Anterior cingulate cortex (tissue), 58 donors: ENCODE results near the gene NEK9.

Experiments
- DNase-seq, 58 donors: peaks; one replicate each; lab custom pipeline; 2025; lab: John Stamatoyannopoulos, UW

Gene NEK9

DNA sequence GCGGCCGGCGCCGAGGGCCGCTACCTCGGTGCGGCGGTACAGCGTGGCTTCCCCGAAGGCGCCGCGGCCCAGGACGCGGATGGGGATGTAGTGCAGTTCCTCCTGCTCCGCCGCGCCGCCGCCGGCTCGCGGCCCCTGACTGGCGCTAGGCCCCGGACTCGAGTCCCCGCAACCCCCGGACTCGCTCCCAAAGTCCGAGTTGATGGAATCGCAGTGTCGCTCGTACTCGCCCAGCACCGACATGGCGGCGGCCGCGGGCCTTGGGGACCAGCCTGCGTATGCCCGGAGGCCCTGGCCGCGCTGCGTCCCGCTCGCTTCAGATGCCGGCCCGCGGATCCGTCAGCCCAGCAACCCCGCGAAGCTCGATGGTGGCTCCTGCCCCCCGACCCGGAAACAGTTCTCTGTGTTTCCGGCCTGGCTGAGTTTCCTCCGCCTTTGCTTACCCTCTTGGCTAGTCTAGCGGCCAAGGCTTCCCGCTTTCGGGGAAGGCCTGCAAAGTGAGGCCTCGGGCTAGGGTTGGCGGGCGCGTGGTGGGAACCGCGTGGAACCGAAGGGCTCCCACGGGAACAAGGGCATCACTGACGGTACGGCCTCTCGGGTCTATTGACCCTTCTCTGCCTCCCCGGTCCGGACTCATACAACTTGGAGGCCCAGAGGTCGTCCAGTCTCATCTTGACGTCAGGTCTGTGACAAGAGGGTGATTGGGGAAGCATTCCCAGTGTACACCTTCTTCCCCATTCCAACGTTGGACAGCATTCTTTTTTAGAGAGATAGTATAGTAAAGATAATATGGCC is at the start of gene NEK9:
NEK9 (minus strand) TSS at position 370 of the 795 bp plus-strand sequence; CDS start at position 243, 127 bp downstream.
- DNase-seq: peak; percentile 28 to 94 (median 84)

- DNase-seq: peak; percentile 38 to 93 (median 84)
These were observed 49.4 kb upstream of the NEK9 start, which contains the start of gene TMED10 for GRCh38 chr14:75176142-75176820. Gene TMED10 (minus strand): TSS chr14:75176612. CDS start chr14:75176579, 33 bp downstream.

DNA sequence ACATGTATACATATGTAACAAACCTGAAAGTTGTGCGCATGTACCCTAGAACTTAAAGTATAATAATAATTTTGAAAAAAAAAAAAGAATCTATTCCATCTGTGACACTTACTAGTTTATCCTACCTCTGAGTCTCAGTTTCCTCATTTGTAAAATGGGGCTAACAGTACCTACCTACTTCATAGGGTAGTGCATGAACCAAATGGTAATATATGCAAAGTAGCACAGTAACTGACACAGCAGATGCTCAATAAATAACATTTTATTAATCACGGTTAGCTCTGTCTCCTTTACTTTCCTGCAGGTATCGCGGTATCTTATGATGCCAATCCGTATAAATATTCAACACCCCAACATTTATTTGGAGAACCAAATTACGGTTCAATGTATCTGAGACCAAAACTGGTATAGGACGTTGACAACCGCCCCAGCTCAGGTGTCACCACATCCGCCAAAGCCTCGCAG is 48.9 kb upstream of the NEK9 start:
- no peak for DNase-seq

DNA sequence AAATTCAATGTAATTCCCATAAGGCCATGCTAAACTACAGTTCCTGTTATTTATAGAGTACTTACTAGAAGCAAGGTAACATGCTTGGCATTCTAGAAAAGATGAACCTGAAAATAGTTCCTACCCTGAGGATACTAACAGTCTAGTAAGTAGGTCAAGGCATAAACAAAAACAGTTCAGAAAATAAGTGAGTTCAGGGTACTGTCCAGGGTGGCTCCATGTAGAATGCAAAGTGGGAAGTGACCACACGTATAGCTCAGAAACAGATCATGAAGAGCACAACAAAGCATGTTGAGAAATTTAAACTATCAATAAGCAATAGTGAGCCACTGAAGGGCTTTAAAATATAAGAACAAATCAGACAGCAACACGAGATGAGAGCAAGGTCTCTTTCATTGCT is 47.2 kb upstream of the NEK9 start:
- DNase-seq: no peak

DNA sequence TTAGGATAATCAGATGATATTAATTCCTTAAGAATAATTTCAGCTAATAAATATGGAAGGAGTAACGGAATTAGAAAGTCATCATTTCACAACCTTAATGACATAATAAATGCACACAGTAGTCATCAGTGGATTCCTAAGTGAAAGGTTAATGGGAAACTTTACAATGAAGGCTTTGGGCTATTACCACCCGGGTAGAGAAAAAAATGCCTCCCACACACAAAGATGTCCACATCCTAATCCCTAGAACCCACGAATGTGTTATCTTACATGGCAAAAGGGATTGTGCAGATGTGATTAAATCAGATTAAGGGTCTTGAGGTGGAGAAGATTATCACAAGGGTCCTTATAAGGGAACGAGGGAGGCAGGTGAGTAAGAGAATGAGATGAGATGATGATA is 43.9 kb upstream of the NEK9 start:
- DNase-seq: no peak

- DNase-seq: no peak
These were observed 41.9 kb upstream of the NEK9 start for GRCh38 chr14:75168586-75169335.

- no peak for DNase-seq
These were observed 40.5 kb upstream of the NEK9 start for GRCh38 chr14:75167325-75167724.

GRCh38 chr14:75165586-75166391 is 38.9 kb upstream of the NEK9 start:
- DNase-seq: peak in 54 of 58 donors; percentile 12 to 92 (median 62)

DNA sequence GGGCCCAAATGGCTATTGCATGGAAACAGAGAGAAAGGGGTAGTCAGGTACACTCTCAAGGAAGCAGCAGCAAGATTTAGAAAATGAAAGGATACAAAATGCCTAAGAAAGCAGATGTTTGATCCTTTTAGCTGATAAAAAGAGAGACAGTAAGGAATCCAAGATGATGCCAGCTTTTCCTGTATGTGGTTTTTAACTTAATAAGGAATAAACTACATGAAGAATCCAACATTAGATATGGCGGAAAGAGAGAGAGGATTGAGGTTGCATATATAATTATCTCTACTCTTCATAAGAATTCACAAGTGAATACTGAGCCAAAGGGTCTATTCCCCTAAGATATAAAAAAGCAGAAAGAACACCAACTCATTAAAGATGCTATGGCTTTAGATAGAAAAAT is 38.0 kb upstream of the NEK9 start:
- DNase-seq: no peak

- no peak for DNase-seq
These were observed 36.8 kb upstream of the NEK9 start for GRCh38 chr14:75163677-75164076.

- DNase-seq: no peak
These were observed 35.8 kb upstream of the NEK9 start for GRCh38 chr14:75162631-75163030.

- no peak for DNase-seq
These were observed 32.2 kb upstream of the NEK9 start for GRCh38 chr14:75158843-75159614.

DNA sequence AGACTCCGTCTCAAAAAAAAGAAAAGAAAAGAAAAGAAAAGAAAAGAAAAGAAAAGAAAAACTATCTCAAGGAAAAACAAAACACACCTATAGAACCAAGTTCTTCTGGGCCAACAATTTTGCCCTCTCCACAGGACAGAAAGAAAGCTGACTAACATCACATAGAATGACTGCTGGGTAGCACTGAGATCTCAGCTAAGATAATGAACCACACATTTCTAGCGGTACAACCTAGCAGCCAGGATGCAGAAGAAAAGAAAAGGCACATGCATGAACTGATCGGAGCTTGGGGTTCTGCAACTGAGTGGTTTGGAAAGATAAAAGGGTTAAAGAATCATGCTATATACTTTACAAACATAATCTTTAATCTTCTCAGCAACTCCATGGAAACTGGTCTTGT is 30.1 kb upstream of the NEK9 start:
- no peak for DNase-seq

GRCh38 chr14:75156111-75156510 is 29.3 kb upstream of the NEK9 start:
- DNase-seq: no peak

GRCh38 chr14:75155169-75155568 is 28.3 kb upstream of the NEK9 start:
- no peak for DNase-seq

- DNase-seq: no peak
These were observed 26.4 kb upstream of the NEK9 start for GRCh38 chr14:75153295-75153694.

DNA sequence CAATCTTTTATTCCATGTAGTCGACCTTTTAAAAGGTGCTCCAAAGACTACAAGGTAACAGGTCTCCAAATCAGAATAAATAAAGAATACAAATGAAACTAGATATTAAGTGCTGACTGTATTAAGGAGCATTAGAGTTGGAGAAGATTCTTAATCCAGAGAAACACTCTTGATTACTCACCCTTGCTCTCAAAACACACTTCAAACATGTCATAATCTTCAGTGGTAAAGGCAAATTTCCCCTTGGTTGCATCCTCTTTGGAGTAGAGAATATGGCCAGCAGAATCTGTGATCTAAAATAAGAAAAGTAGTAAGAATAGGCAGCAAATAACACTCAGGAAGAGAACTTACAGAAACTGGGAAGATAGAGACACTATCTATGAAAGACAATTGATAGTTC is 25.0 kb upstream of the NEK9 start:
- DNase-seq: no peak

- peak in 2 of 58 donors; percentile 17 to 64 for DNase-seq
These were observed 23.8 kb upstream of the NEK9 start for GRCh38 chr14:75150637-75151036.

DNA sequence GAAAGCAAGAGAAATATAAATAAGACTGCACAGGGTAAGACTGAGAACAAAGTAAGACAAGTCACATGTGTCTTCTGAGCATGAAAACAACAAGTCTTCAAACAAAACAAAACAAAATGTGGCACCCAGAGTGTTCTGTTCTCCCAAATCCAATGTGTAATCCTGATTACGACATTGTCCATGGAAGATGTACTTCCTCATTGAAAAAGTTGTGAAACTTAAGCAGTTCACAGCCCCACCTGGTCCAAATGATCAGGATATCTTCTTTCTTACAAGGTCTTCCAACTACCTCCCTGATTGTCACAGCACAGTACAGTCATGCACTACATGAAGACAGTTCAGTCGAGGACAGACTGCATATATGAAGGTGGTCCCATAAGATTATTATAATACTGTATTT is 23.3 kb upstream of the NEK9 start:
- no peak for DNase-seq
